HS-27A (cell line): ENCODE measurements around the gene LRRC57.

Source experiments
- DNase-seq: peaks from one replicate; pipeline ENCODE4 v3.0.0-alpha.2; 2012; ENCODE audit warnings: low read depth, missing footprints

Gene LRRC57

GRCh38 chr15:42490671-42491538, 57.7 kb downstream of the LRRC57 start, which contains the start of gene ZNF106:
Gene ZNF106 (minus strand): TSS chr15:42491141. CDS start chr15:42472289, 18,852 bp downstream.
- DNase-seq = peak; percentile 82

- DNase-seq = no peak
These were observed 58.3 kb downstream of the LRRC57 start for GRCh38 chr15:42490291-42490670.
